GM19099 (cell line): Measurements from ENCODE around the gene KPNA1.

Source experiments
- POLR2A ChIP-seq: IDR thresholded peaks from 3 replicates; pipeline ENCODE4 v1.6.1; 2011; ENCODE audit warnings: low read depth; ENCODE audit not compliant: insufficient read length; ENCODE audit errors: extremely low read depth

The KPNA1 gene

GRCh38 chr3:122506450-122506849, 8.3 kb downstream of the KPNA1 start:
- no peak for TF ChIP-seq POLR2A

GRCh38 chr3:122505676-122506075, 9.1 kb downstream of the KPNA1 start:
- TF ChIP-seq POLR2A = no peak

DNA sequence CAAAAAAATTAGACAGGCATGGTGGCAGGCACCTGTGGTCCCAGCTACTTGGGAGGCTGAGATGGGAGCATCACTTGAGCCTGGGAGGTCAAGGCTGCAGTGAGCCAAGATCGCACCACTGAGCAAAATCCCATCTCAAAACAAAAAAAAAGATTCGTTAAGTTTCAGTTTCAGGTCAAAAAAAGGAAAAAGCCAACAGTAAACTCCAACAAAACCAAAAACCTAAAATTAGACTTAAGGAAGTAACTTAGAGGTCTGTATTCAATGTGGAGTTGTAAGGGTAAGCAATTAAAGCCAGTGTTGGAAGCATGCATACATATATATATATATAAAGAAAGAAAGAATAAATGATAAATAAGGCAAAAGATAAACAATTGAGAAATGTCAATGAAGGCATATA, 11.8 kb downstream of the KPNA1 start:
- no peak for TF ChIP-seq POLR2A

DNA sequence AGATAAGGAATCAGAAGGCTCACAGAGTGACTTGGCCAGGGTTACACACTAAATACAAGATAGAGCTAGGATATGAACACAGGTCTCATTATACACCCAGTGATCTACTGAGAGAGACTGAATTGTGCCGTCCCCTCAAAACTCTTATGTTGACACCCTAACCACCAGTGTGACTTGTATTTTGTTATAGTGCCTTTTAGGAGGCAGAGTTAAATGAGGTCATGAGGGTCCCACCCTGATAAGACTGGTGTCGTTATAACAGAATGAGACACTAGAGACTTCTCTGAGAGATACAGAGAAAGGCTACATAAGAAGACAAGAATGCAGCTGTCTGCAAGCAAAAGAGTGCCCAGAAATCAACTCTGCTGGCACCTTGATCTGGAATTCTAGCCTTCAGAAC, 12.6 kb downstream of the KPNA1 start:
- no peak for TF ChIP-seq POLR2A

DNA sequence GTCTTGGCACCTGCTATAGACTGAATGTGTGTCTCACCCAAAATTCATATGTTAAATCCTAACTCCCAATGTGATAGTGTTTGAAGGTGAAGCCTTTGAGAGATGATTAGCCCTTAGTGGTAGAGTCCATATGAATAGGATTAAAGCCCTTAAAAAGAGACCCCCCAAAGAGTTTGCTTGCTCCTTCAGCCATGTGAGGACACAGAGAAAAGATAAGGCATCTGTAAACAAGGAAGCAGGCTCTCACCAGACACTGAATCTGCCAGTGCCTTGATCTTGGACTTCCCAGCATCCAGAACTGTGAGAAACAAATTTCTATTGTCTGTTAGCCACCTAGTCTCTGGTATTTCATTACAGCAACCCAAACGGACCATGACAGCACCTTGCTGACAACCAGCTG, 16.6 kb downstream of the KPNA1 start:
- TF ChIP-seq POLR2A = no peak

GRCh38 chr3:122497425-122497824, 17.3 kb downstream of the KPNA1 start:
- TF ChIP-seq POLR2A = no peak

GRCh38 chr3:122496508-122496907, 18.2 kb downstream of the KPNA1 start:
- no peak for TF ChIP-seq POLR2A

DNA sequence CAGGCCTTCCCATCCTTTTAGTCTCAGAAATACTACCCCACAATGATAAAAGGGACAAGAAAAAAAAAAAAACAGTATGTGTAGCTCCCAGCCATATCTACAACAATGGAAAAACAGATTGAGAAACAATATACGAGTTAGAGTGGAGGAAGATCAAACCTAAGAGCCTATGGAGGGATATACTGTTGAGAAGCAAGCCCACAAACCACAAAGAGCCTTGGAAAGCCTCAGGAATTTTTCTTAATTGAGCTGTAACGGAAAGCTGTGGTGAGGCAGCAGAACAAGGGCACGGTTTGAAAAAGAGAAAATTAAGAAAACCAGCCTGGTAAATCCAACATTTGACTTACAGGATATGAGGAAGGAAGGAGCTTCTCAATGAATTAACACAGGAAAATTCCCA, 21.4 kb downstream of the KPNA1 start:
- no peak for TF ChIP-seq POLR2A

- no peak for TF ChIP-seq POLR2A
Measured at GRCh38 chr3:122488262-122488973, 26.3 kb downstream of the KPNA1 start.

GRCh38 chr3:122484985-122485384, 29.8 kb downstream of the KPNA1 start:
- no peak for TF ChIP-seq POLR2A

DNA sequence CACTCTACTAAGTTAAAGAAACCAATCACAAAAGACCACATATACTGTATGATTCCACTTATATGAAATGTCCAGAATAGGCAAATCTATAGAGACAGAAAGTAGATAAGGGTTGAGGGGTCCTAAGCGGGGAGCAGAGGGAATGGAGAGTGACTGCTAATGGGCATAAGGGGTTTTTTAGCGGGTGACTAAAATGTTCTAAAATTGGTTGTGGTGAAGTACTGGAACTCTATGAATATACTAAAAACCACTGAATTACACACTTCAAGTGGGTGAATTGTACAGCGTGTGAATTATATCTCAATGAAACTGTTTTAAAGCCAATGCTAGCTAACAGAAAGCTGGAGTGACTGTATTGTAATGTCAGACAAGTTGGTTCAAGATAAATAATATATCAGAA, 33.3 kb downstream of the KPNA1 start:
- no peak for TF ChIP-seq POLR2A

DNA sequence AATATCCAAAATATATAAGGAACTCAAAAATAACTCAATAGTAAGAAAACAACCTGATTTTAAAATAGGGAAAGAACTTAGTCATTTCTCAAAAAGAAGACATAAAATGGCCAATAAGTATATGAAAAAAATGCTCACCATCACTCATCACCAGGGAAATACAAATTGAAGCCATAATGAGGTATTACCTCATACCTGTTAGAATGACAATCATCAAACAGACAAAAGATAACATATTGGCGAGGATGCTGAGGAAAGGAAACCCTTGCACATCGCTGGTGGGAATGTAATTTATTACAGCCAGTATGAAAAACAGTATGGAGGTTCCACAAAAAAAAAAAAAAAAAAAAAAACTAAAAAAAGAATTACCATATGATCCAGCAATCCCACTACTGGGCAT, 38.2 kb downstream of the KPNA1 start:
- TF ChIP-seq POLR2A = no peak

DNA sequence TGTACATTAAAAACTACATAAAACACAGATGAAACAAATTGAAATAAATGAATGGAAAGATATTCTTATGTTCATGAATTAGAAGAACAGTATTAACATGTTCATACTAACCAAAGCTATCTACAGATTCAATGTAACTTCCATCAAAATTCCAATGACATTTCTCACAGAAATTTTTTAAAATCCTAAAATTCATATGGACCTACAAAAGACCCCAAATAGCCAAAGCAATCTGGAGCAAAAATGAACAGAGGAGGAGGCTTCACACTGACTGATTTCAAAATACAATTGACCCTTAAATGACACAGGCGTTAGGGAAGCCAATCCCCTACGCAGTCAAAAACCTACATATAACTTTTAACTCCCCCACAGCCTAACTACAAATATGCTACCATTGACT, 39.4 kb downstream of the KPNA1 start:
- TF ChIP-seq POLR2A = no peak

DNA sequence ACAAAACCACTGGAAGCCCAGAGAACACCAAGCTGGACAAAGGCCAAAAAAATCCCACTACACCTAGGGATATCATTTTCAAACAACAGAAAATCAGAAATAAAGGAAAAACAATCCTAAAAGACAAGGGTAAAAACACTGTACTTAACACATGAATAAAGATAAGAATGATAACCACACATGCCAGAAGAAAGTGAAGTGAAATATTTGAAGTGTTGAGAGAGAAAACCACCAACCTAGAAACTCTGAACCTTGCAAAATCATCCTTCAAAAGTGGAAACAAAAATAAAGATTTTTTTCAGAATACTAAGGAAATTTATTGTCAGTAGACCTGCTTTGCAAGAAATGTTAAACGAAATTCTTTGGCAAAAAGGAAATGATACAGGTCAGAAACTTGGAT, 45.1 kb downstream of the KPNA1 start:
- no peak for TF ChIP-seq POLR2A

DNA sequence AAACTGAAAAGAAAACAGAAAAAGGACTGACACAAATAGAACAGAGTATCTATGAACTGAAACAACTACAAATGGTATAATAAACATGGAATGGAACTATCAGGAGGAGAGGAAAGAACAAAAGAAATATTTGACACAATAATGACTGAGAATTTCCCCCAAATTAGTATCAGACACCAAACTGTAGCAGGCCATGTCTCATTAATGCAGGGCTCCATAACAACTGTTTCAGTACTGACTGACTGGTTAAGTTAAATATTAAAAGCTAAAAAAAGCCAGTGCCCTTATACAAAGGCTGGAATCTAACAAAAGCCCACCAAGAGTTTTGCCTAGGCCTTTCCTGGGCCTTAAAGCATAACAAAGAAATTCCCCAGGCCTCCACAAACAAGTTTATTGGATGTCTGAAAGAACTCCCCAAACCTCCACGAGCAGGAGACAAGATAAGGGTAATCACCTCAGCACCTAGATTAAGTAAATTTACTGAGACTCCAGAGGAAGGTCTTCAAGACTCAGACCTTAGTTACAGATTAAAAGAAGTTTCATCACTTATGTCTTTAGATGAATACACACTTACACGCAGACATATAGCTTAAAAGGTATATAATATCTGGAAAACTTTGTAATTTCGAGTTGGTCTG, 45.7 kb downstream of the KPNA1 start:
- TF ChIP-seq POLR2A = no peak

DNA sequence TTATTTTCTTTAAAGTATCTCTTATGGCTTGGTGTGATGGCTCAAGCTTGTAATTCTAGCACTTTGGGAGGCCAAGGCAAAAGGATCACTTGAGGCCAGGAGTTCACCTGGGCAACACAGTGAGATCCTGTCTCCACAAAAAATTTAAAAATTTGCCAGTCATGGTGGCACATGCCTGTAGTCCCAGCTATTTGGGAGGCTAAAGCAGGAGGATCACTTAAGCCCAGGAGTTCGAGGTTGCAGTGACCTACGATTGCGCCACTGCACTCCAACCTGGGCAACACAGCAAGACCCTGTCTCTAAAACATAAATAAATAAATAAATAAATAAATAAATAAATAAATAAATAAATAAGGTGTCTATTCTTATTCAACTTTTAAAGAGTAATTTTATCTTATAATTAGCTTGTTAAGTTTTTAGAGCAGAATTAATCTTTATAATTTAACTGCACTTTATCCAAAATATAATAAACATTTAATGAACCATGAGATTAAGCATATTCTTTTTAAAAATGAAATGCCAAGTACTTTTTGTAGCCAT, 48.0 kb downstream of the KPNA1 start:
- no peak for TF ChIP-seq POLR2A
